GM12873 (cell line): ENCODE results near the gene TMUB1.

Experiments
- CTCF ChIP-seq: IDR thresholded peaks from 2 replicates; pipeline ENCODE4 v1.5.1; 2012; ENCODE audit warnings: low read depth, mild to moderate bottlenecking, moderate library complexity, low read length, control low read depth; ENCODE audit not compliant: insufficient read depth; ENCODE audit errors: missing control alignments

Gene TMUB1

GRCh38 chr7:151119902-151120301 is 36.6 kb upstream of the TMUB1 start:
- no peak for TF ChIP-seq CTCF

GRCh38 chr7:151119055-151119415 is 35.7 kb upstream of the TMUB1 start:
- TF ChIP-seq CTCF, result no peak

- TF ChIP-seq CTCF, result no peak
Measured at GRCh38 chr7:151118108-151119054, 35.1 kb upstream of the TMUB1 start.

GRCh38 chr7:151117565-151117964 is 34.3 kb upstream of the TMUB1 start:
- no peak for TF ChIP-seq CTCF

GRCh38 chr7:151116603-151117440 is 33.5 kb upstream of the TMUB1 start:
- TF ChIP-seq CTCF, result no peak

- TF ChIP-seq CTCF, result no peak
Measured at GRCh38 chr7:151115836-151116418, 32.6 kb upstream of the TMUB1 start.
